Hepatocyte (in vitro differentiated cells): ENCODE data around the gene AEN.

Experiments
- EZH2 ChIP-seq: fragments of 200-600 bp; sonication (generic); IDR thresholded peaks from 2 replicates; pipeline ENCODE4 v1.6.1; 2016; ENCODE audit warnings: antibody characterized with exemption, mild to moderate bottlenecking, borderline replicate concordance
- TF ChIP-seq, protein P1 (sequence below): fragments of 200-600 bp; sonication (generic); IDR thresholded peaks from 2 replicates; pipeline ENCODE4 v1.5.1; 2016; ENCODE audit warnings: antibody characterized with exemption, mild to moderate bottlenecking; ENCODE audit not compliant: poor library complexity

DNA sequence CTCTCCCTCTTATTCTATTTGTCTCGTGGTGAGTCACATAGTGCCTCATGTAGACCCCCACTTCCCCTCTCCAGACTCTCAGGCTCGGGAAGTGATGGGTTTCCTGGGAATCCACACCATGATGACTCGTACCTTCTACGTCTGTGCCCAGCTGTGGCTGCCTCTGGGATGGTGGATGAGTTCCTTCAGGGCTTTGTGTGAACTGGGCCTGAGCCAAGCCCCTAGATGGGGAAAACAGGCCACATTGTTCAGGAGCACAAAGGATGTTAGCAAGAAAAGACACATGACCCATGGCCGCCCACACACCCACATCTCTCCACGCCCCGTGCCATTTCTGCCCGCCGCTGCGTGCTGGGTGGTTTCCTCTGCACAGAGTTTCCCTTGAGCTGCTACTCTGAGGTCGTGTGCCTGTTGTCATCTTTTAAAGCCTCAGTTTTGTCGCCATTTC lies 28.2 kb downstream of the AEN start:
- TF ChIP-seq, protein P1, sequence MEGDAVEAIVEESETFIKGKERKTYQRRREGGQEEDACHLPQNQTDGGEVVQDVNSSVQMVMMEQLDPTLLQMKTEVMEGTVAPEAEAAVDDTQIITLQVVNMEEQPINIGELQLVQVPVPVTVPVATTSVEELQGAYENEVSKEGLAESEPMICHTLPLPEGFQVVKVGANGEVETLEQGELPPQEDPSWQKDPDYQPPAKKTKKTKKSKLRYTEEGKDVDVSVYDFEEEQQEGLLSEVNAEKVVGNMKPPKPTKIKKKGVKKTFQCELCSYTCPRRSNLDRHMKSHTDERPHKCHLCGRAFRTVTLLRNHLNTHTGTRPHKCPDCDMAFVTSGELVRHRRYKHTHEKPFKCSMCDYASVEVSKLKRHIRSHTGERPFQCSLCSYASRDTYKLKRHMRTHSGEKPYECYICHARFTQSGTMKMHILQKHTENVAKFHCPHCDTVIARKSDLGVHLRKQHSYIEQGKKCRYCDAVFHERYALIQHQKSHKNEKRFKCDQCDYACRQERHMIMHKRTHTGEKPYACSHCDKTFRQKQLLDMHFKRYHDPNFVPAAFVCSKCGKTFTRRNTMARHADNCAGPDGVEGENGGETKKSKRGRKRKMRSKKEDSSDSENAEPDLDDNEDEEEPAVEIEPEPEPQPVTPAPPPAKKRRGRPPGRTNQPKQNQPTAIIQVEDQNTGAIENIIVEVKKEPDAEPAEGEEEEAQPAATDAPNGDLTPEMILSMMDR: no peak
- no peak for TF ChIP-seq EZH2
